ENCODE measurements around the gene TSPAN9. TPM values are rescaled to one million over a fixed set of nuclear protein-coding genes. Genes with fewer than 3 reads are reported as not detected.

TSPAN9 gene
- polyA plus RNA-seq, 1 of the 3 experiments (the other 2 are of a cell fraction), result 34.9 TPM

- Histone ChIP-seq H2AFZ (ENCODE audit: low read depth) (no peak overlapping the region), H3K4me3 (ENCODE audit: low read depth in 2 of 2, low read length in 1 of 2) (no peak overlapping the region), H3K9me2 (no peaks in the 10 kb centered on the region), H3K27ac (ENCODE audit: low read depth in 2 of 2, low read length in 1 of 2) (no peak overlapping the region), H3K36me3 (replicated peaks in 1 of 2; ENCODE audit: control insufficient read depth in 1 of 2, insufficient read depth in 2 of 2, low read length in 1 of 2) (no peaks in the 10 kb centered on the region), H3K4me2 (no peak overlapping the region), H3K4me1 (ENCODE audit: control insufficient read depth in 1 of 2, insufficient read depth in 2 of 2, low read depth in 1 of 2, low read length in 1 of 2) (peaks cover 13 to 26% of the 10 kb centered on the region in 2 experiments; a peak in 3 of 4 replicates), H3K79me2 (ENCODE audit: insufficient read depth) (no peaks in the 10 kb centered on the region), H3K9ac (no peak overlapping the region), H3K27me3 (ENCODE audit: insufficient read depth) (no peaks in the 10 kb centered on the region), H4K20me1 (ENCODE audit: insufficient read depth) (peaks cover 3% of the 10 kb centered on the region; the same call in 1 of the 2 replicates), H3K9me3 (no peaks in the 10 kb centered on the region), H3F3A (replicated peaks; ENCODE audit: insufficient read depth) (no peaks in the 10 kb centered on the region)
- DNase-seq, result no peak
- 75% methylated on average over 6 of the region's 6 CpGs for WGBS (ENCODE audit: low lambda C conversion rate)
- CTCF ChIA-PET, result interaction anchor here (0.7 to 16.7 kb wide), 8 partner anchors 11 to 166 kb away, joined by 3 to 368 read pairs (median 23); no protein-coding TSS in a partner anchor
- POLR2A ChIA-PET, result no interaction called here
- TF ChIP-seq RXRA (IDR thresholded peaks at IDR 0.05; ENCODE audit: borderline replicate concordance, low read depth), result no peak
- TF ChIP-seq, protein P1, sequence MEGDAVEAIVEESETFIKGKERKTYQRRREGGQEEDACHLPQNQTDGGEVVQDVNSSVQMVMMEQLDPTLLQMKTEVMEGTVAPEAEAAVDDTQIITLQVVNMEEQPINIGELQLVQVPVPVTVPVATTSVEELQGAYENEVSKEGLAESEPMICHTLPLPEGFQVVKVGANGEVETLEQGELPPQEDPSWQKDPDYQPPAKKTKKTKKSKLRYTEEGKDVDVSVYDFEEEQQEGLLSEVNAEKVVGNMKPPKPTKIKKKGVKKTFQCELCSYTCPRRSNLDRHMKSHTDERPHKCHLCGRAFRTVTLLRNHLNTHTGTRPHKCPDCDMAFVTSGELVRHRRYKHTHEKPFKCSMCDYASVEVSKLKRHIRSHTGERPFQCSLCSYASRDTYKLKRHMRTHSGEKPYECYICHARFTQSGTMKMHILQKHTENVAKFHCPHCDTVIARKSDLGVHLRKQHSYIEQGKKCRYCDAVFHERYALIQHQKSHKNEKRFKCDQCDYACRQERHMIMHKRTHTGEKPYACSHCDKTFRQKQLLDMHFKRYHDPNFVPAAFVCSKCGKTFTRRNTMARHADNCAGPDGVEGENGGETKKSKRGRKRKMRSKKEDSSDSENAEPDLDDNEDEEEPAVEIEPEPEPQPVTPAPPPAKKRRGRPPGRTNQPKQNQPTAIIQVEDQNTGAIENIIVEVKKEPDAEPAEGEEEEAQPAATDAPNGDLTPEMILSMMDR (IDR thresholded peaks at IDR 0.05), result no peak
- TF ChIP-seq GABPA (IDR thresholded peaks at IDR 0.05; ENCODE audit: low read depth), result no peak
- TF ChIP-seq, protein P2, sequence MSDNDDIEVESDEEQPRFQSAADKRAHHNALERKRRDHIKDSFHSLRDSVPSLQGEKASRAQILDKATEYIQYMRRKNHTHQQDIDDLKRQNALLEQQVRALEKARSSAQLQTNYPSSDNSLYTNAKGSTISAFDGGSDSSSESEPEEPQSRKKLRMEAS (IDR thresholded peaks at IDR 0.05; ENCODE audit: low read depth), result no peak
- TF ChIP-seq, protein P3, sequence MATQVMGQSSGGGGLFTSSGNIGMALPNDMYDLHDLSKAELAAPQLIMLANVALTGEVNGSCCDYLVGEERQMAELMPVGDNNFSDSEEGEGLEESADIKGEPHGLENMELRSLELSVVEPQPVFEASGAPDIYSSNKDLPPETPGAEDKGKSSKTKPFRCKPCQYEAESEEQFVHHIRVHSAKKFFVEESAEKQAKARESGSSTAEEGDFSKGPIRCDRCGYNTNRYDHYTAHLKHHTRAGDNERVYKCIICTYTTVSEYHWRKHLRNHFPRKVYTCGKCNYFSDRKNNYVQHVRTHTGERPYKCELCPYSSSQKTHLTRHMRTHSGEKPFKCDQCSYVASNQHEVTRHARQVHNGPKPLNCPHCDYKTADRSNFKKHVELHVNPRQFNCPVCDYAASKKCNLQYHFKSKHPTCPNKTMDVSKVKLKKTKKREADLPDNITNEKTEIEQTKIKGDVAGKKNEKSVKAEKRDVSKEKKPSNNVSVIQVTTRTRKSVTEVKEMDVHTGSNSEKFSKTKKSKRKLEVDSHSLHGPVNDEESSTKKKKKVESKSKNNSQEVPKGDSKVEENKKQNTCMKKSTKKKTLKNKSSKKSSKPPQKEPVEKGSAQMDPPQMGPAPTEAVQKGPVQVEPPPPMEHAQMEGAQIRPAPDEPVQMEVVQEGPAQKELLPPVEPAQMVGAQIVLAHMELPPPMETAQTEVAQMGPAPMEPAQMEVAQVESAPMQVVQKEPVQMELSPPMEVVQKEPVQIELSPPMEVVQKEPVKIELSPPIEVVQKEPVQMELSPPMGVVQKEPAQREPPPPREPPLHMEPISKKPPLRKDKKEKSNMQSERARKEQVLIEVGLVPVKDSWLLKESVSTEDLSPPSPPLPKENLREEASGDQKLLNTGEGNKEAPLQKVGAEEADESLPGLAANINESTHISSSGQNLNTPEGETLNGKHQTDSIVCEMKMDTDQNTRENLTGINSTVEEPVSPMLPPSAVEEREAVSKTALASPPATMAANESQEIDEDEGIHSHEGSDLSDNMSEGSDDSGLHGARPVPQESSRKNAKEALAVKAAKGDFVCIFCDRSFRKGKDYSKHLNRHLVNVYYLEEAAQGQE (IDR thresholded peaks at IDR 0.05; ENCODE audit: low read depth, low read length), result no peak
- TF ChIP-seq ELF1 (IDR thresholded peaks at IDR 0.05), result no peak
- no peak for TF ChIP-seq FOXJ3 (CRISPR knock-in tag; IDR thresholded peaks at IDR 0.05)
- TF ChIP-seq ZBTB33 (IDR thresholded peaks at IDR 0.05; ENCODE audit: borderline replicate concordance, low read depth), result no peak
- no peak for TF ChIP-seq SIN3A (IDR thresholded peaks at IDR 0.05; ENCODE audit: borderline replicate concordance, low read depth, low read length)
- no peak for TF ChIP-seq JUND (IDR thresholded peaks at IDR 0.05)
- no peak for TF ChIP-seq MXI1 (IDR thresholded peaks at IDR 0.05; ENCODE audit: low read depth, low read length)
- TF ChIP-seq MEF2A (IDR thresholded peaks at IDR 0.05; ENCODE audit: borderline replicate concordance, low read depth), result no peak
- no peak for TF ChIP-seq IRF3 (IDR thresholded peaks at IDR 0.05; ENCODE audit: low read depth, low read length)
- TF ChIP-seq POLR2AphosphoS5 (IDR thresholded peaks at IDR 0.05; ENCODE audit: low read depth, low read length), result no peak
- TF ChIP-seq YY1 (IDR thresholded peaks at IDR 0.05; ENCODE audit: low read depth), result no peak
- TF ChIP-seq TCF12 (IDR thresholded peaks at IDR 0.05), result no peak
- TF ChIP-seq GATA2 (CRISPR knock-in tag; IDR thresholded peaks at IDR 0.05), result no peak
- no peak for TF ChIP-seq RFX5 (IDR thresholded peaks at IDR 0.05; ENCODE audit: low read length)
- TF ChIP-seq, protein P4, sequence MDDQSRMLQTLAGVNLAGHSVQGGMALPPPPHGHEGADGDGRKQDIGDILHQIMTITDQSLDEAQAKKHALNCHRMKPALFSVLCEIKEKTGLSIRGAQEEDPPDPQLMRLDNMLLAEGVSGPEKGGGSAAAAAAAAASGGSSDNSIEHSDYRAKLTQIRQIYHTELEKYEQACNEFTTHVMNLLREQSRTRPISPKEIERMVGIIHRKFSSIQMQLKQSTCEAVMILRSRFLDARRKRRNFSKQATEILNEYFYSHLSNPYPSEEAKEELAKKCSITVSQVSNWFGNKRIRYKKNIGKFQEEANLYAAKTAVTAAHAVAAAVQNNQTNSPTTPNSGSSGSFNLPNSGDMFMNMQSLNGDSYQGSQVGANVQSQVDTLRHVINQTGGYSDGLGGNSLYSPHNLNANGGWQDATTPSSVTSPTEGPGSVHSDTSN (IDR thresholded peaks at IDR 0.05), result no peak
These were observed 56.9 kb downstream of the TSPAN9 start for GRCh38 chr12:3134126-3134525.

All from SK-N-SH (cell line).